HepG2 (cell line): Measurements from ENCODE around the gene GOLGA8N. TPM values are rescaled to one million over a fixed set of nuclear protein-coding genes. Genes with fewer than 3 reads are reported as not detected.

Experiments
- ATAC-seq: fragments of 200-7000 bp; cut with Tn5 transposase; 3 replicates; pipeline ENCODE4 v1.9.1; 2020; ENCODE audit warnings: mild to moderate bottlenecking, moderate library complexity
- BruUV-seq: library from RNA; stranded (reverse); fragments of 400-500 nt; replicated peaks from 2 replicates; lab custom pipeline; 2021; lab: Mats Ljungman, UMichigan
- CTCF ChIA-PET: fragments of 300-600 bp; formaldehyde crosslinking; extraction: SDS; loops from one replicate; lab custom pipeline; 2021; ENCODE audit warnings: low total read pairs, inconsistent platforms, low intra/inter-chr PET ratio; lab: Yijun Ruan, JAX
- POLR2A ChIA-PET: fragments of 350-600 bp; sonication (Branson Sonifier 250); formaldehyde crosslinking; loops from one replicate; lab custom pipeline; 2020; ENCODE audit warnings: antibody characterized with exemption, inconsistent platforms; lab: Yijun Ruan, JAX
- DNase-seq: peaks from one replicate; pipeline ENCODE4 v3.0.0-alpha.2; 2015; ENCODE audit warnings: low spot score
- FAIRE-seq: peaks from 3 replicates; lab custom pipeline; 2011; peaks lifted over from hg19 to GRCh38; lab: Jason Lieb, UNC
- H2AFZ ChIP-seq: one replicate; pipeline ENCODE4 v1.6.1; 2011; ENCODE audit warnings: low read length, inconsistent platforms
- H3K27ac ChIP-seq: fragments of 300-600 bp; 3 replicates; pipeline ENCODE4 v1.8.0; 2011; ENCODE audit warnings: mixed run types, mild to moderate bottlenecking, mixed read lengths, low read length, inconsistent platforms; ENCODE audit not compliant: insufficient read depth; ENCODE audit errors: extremely low read length
- H3K27me3 ChIP-seq, 2 experiments: fragments of 200-600 bp in 1 of 2; 2 replicates in 1 of 2; 3 replicates in 1 of 2; pipeline versions ENCODE4 v1.6.0 to v1.8.0; 2011; ENCODE audit warnings: low read length in 2 of 2, mild to moderate bottlenecking in 2 of 2, moderate library complexity in 2 of 2, inconsistent platforms in 1 of 2; ENCODE audit not compliant: insufficient read depth in 2 of 2, control insufficient read depth in 1 of 2
- H3K36me3 ChIP-seq, 2 experiments: fragments of 200-600 bp in 1 of 2; replicated peaks in 1 of 2; 2 replicates in 1 of 2; 3 replicates in 1 of 2; pipeline versions ENCODE4 v1.5.1 to v1.8.0; 2011; ENCODE audit warnings: low read length in 2 of 2, inconsistent platforms in 1 of 2; ENCODE audit not compliant: insufficient read depth in 2 of 2, control insufficient read depth in 1 of 2
- H3K4me1 ChIP-seq: 2 replicates; pipeline ENCODE4 v1.5.1; 2012; ENCODE audit warnings: low read length, inconsistent platforms; ENCODE audit not compliant: insufficient read depth
- H3K4me2 ChIP-seq: 2 replicates; pipeline ENCODE4 v1.6.0; 2011; ENCODE audit warnings: low read depth, low read length, inconsistent platforms
- H3K4me3 ChIP-seq, 3 experiments: fragments of 200-600 bp in 1 of 3; sonication (generic), shearing (Covaris generic) in 1 of 3; replicated peaks in 1 of 3; 2 replicates each; pipeline ENCODE4 v1.5.1; 2011 to 2016; ENCODE audit warnings: low read length in 3 of 3, inconsistent platforms in 2 of 3, low read depth in 2 of 3, mild to moderate bottlenecking in 2 of 3, control low read depth in 1 of 3, mixed read lengths in 1 of 3; ENCODE audit not compliant: insufficient read depth in 1 of 3
- H3K79me2 ChIP-seq: one replicate; pipeline ENCODE4 v1.6.1; 2011; ENCODE audit warnings: low read length, inconsistent platforms; ENCODE audit not compliant: insufficient read depth
- H3K9ac ChIP-seq: 2 replicates; pipeline ENCODE4 v1.6.0; 2011; ENCODE audit warnings: mild to moderate bottlenecking, low read depth, low read length, inconsistent platforms; ENCODE audit not compliant: insufficient read depth
- H3K9me3 ChIP-seq: 2 replicates; pipeline ENCODE4 v1.5.1; 2012; ENCODE audit warnings: mild to moderate bottlenecking, low read length
- H4K20me1 ChIP-seq: 2 replicates; pipeline ENCODE4 v1.6.0; 2011; ENCODE audit warnings: inconsistent platforms, mild to moderate bottlenecking, low read length, moderate library complexity; ENCODE audit not compliant: insufficient read depth
- AGO2 ChIP-seq: fragments of 200-400 bp; formaldehyde crosslinking; optimal IDR thresholded peaks from 2 replicates; pipeline ENCODE3; 2017; ENCODE audit warnings: mild to moderate bottlenecking, low read depth, low read length, moderate library complexity
- HNF4G ChIP-seq, 2 experiments: sonication (generic) in 1 of 2; formaldehyde crosslinking in 1 of 2; IDR thresholded peaks; 2 replicates each; pipeline versions ENCODE4 v1.4.0 to v1.6.1; 2011 to 2020; ENCODE audit warnings: borderline replicate concordance in 2 of 2, low read depth in 2 of 2, mild to moderate bottlenecking in 2 of 2, low read length in 1 of 2, missing genetic modification reagents in 1 of 2, moderate library complexity in 1 of 2
- POLR2AphosphoS5 ChIP-seq: IDR thresholded peaks from 2 replicates; pipeline ENCODE4 v1.6.1; 2012; ENCODE audit warnings: low read depth, low read length
- SP5 ChIP-seq: IDR thresholded peaks from 2 replicates; pipeline ENCODE4 v1.6.1; 2016; ENCODE audit warnings: low read depth, borderline replicate concordance
- TIGD3 ChIP-seq: sonication (generic); formaldehyde crosslinking; IDR thresholded peaks from 2 replicates; pipeline ENCODE4 v1.5.1; 2020; ENCODE audit warnings: mild to moderate bottlenecking, missing genetic modification reagents, borderline replicate concordance
- ZBTB1 ChIP-seq: sonication (generic); formaldehyde crosslinking; IDR thresholded peaks from 2 replicates; pipeline ENCODE4 v1.4.0; 2020; ENCODE audit warnings: missing genetic modification reagents, borderline replicate concordance
- ZNF746 ChIP-seq: sonication (generic); formaldehyde crosslinking; IDR thresholded peaks from 2 replicates; pipeline ENCODE4 v1.8.0; 2022; ENCODE audit warnings: mild to moderate bottlenecking, missing genetic modification reagents
- ZNF749 ChIP-seq: sonication (generic); formaldehyde crosslinking; IDR thresholded peaks from 2 replicates; pipeline ENCODE4 v1.8.0; 2022; ENCODE audit warnings: mild to moderate bottlenecking, missing genetic modification reagents, moderate library complexity, borderline replicate concordance
- WGBS: methylation state at CpG from one replicate; pipeline ENCODE4 v1.1.6; 2017; ENCODE audit warnings: low lambda C conversion rate; 5-methylcytosine and 5-hydroxymethylcytosine counted together
- in situ Hi-C: cut with HindIII; loops from 2 replicates; pipeline ENCODE4 v1.10.0; 2017; ENCODE audit warnings: low pct_unique_long_range_greater_than_20kb; ENCODE audit not compliant: extremely low pct_ligation_motif_present
- intact Hi-C: fragments of 100-400 bp; cut with micrococcal nuclease; formaldehyde crosslinking; loops from one replicate; pipeline ENCODE4 v1.10.0; 2022; ENCODE audit not compliant: unreplicated experiment
- polyA plus RNA-seq, 8 experiments: library from polyadenylated mRNA; depleted of rRNA in 3 of 8; stranded (reverse) in 7 of 8; unstranded in 1 of 8; fragments of >200 nt; fragmentation: Illumina TruSeq in 4 of 8; extraction: Trizol in 4 of 8; gene quantifications; 2 replicates each; pipeline versions ENCODE4 v1.2.1 to v1.2.3, GENCODE V29; 2011 to 2016; ENCODE audit warnings: low read depth in 4 of 8, missing spikeins in 1 of 8, mixed read lengths in 1 of 8; ENCODE audit not compliant: insufficient read depth in 1 of 8
- total RNA-seq, 5 experiments: library from RNA; depleted of rRNA; stranded (reverse); fragments of >200 nt; fragmentation: Illumina TruSeq; extraction: Trizol; gene quantifications; 2 replicates each; pipeline ENCODE4 v1.2.3, GENCODE V29; 2016; ENCODE audit warnings: low read depth in 1 of 5
- TF ChIP-seq, protein P1 (sequence below): sonication (generic); formaldehyde crosslinking; IDR thresholded peaks from 2 replicates; pipeline ENCODE4 v1.8.0; 2022; ENCODE audit warnings: mild to moderate bottlenecking, missing genetic modification reagents, moderate library complexity
- TF ChIP-seq, protein P2 (sequence below): sonication (generic); formaldehyde crosslinking; IDR thresholded peaks from 2 replicates; pipeline ENCODE4 v1.8.1; 2023; ENCODE audit warnings: missing genetic modification reagents, mild to moderate bottlenecking, borderline replicate concordance
- TF ChIP-seq, protein P3 (sequence below): sonication (generic); formaldehyde crosslinking; IDR thresholded peaks from 2 replicates; pipeline ENCODE4 v1.5.0; 2020; ENCODE audit warnings: missing genetic modification reagents, mild to moderate bottlenecking, borderline replicate concordance

GOLGA8N gene
- total and polyA plus RNA-seq, 2 of the 13 experiments (the other 11 are each of a cell fraction or from before 2014, with no cell fraction given): 0.66 to 2.1 TPM

- 93% methylated on average over 22 of the region's 22 CpGs for WGBS
- CTCF ChIA-PET: no interaction called here
- no peaks in the 10 kb centered on the region for H4K20me1 ChIP-seq
- H3K27ac ChIP-seq: no peak within 1 kb of the TSS
- TF ChIP-seq, protein P1, sequence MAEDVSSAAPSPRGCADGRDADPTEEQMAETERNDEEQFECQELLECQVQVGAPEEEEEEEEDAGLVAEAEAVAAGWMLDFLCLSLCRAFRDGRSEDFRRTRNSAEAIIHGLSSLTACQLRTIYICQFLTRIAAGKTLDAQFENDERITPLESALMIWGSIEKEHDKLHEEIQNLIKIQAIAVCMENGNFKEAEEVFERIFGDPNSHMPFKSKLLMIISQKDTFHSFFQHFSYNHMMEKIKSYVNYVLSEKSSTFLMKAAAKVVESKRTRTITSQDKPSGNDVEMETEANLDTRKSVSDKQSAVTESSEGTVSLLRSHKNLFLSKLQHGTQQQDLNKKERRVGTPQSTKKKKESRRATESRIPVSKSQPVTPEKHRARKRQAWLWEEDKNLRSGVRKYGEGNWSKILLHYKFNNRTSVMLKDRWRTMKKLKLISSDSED (CRISPR knock-in tag): no peak
- TF ChIP-seq AGO2: peak; percentile 93
- no peak for TF ChIP-seq TIGD3 (CRISPR knock-in tag)
- TF ChIP-seq POLR2AphosphoS5: 0 out of 2 replicates have a peak, but pooled peaks have one; percentile 15
- TF ChIP-seq, protein P2, sequence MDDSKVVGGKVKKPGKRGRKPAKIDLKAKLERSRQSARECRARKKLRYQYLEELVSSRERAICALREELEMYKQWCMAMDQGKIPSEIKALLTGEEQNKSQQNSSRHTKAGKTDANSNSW: no peak
- TF ChIP-seq SP5: no peak
- TF ChIP-seq ZNF746 (CRISPR knock-in tag): no peak
- TF ChIP-seq, protein P3, sequence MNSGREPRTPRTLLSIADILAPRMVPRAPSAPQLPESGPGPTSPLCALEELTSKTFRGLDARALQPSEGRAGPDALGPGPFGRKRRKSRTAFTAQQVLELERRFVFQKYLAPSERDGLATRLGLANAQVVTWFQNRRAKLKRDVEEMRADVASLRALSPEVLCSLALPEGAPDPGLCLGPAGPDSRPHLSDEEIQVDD (CRISPR knock-in tag): no peak
- no peak for TF ChIP-seq ZBTB1 (CRISPR knock-in tag)
- no peak for TF ChIP-seq ZNF749
- TF ChIP-seq HNF4G (IDR thresholded peaks at IDR 0.05; ENCODE audit: borderline replicate concordance, low read depth, low read length): no peak
- no peak for TF ChIP-seq HNF4G (CRISPR knock-in tag; IDR thresholded peaks at IDR 0.05; ENCODE audit: borderline replicate concordance, low read depth)
- in situ Hi-C loops: no loop called here
- no peak; the same call in 2 of the 3 replicates for ATAC-seq
- H3K4me2 ChIP-seq: no peak within 1 kb of the TSS
- no peak within 1 kb of the TSS for H3K4me3 ChIP-seq
- intact Hi-C loops: no loop called here
- no peak for FAIRE-seq
- no peak for DNase-seq
- BruUV-seq: no TSS peak
- H3K9ac ChIP-seq: no peak within 1 kb of the TSS
- no peaks in the 10 kb centered on the region; a peak in 1 of 5 replicates for H3K27me3 ChIP-seq
- POLR2A ChIA-PET: no interaction called here
- no peaks in the 10 kb centered on the region for H3K9me3 ChIP-seq
- no peak within 1 kb of the TSS for H2AFZ ChIP-seq
- H3K79me2 ChIP-seq: no peaks in the 10 kb centered on the region
- H3K36me3 ChIP-seq: peaks cover 0 to 13% of the 10 kb centered on the region in 2 experiments; a peak in 4 of 5 replicates
- H3K4me1 ChIP-seq: no peaks in the 10 kb centered on the region
These were observed 48.3 kb downstream of the GOLGA8N start, which contains the start of gene SCG5 for GRCh38 chr15:32641517-32642059. Gene SCG5, plus strand, starts transcription at chr15:32641710. Its CDS starts 1,883 bp downstream, at chr15:32643593.
